IMR-90 (cell line): ENCODE measurements around the gene DCANP1. TPM values are rescaled to one million over a fixed set of nuclear protein-coding genes. Genes with fewer than 3 reads are reported as not detected.
A peak's percentile ranks its signal among the peaks of the same experiment; 100 is the strongest.

ENCODE experiments used
- ATAC-seq: fragments of 200-7000 bp; cut with Tn5 transposase; 2 replicates; pipeline ENCODE4 v1.9.1; 2020; ENCODE audit warnings: low read depth, mild to moderate bottlenecking, moderate library complexity
- BruUV-seq: library from RNA; stranded (reverse); fragments of 400-500 nt; replicated peaks from 2 replicates; lab custom pipeline; 2021; lab: Mats Ljungman, UMichigan
- CTCF ChIA-PET: fragments of 300-600 bp; formaldehyde crosslinking; extraction: SDS; loops from one replicate; lab custom pipeline; 2021; ENCODE audit warnings: antibody characterized with exemption; lab: Yijun Ruan, JAX
- POLR2A ChIA-PET: fragments of 300-600 bp; sonication (Branson Sonifier 250); formaldehyde crosslinking; loops from one replicate; lab custom pipeline; 2022; ENCODE audit warnings: antibody characterized with exemption; ENCODE audit not compliant: unreplicated experiment; lab: Charles Lee
- DNase-seq: peaks from one replicate; pipeline ENCODE4 v3.0.0; 2013
- H2AFZ ChIP-seq: replicated peaks from 2 replicates; pipeline ENCODE3; 2013; ENCODE audit warnings: low read length, mild to moderate bottlenecking; ENCODE audit not compliant: poor library complexity
- H2AK5ac ChIP-seq: 2 replicates; pipeline ENCODE4 v1.6.1; 2013; ENCODE audit warnings: low read depth, low read length, inconsistent platforms
- H2AK9ac ChIP-seq: replicated peaks from 2 replicates; pipeline ENCODE3; 2013; ENCODE audit warnings: mild to moderate bottlenecking, low read depth, low read length, moderate library complexity; ENCODE audit not compliant: poor library complexity
- H2BK120ac ChIP-seq: 2 replicates; pipeline ENCODE4 v1.6.1; 2013; ENCODE audit warnings: low read depth, low read length, inconsistent platforms
- H2BK15ac ChIP-seq: 3 replicates; pipeline ENCODE4 v1.6.1; 2013; ENCODE audit warnings: low read depth, low read length, inconsistent platforms
- H2BK20ac ChIP-seq: 2 replicates; pipeline ENCODE4 v1.6.1; 2013; ENCODE audit warnings: low read depth, mild to moderate bottlenecking, inconsistent platforms, low read length, moderate library complexity
- H2BK5ac ChIP-seq: 2 replicates; pipeline ENCODE4 v1.6.1; 2013; ENCODE audit warnings: mild to moderate bottlenecking, low read depth, low read length, inconsistent platforms; ENCODE audit not compliant: poor library complexity, severe bottlenecking
- H3K14ac ChIP-seq: replicated peaks from 2 replicates; pipeline ENCODE4 v1.6.1; 2013; ENCODE audit warnings: low read depth, low read length, inconsistent platforms
- H3K18ac ChIP-seq: 2 replicates; pipeline ENCODE4 v1.6.1; 2013; ENCODE audit warnings: low read depth, low read length, control low read depth
- H3K23ac ChIP-seq: 2 replicates; pipeline ENCODE4 v1.6.1; 2013; ENCODE audit warnings: low read depth, low read length, inconsistent platforms
- H3K27ac ChIP-seq: 2 replicates; pipeline ENCODE4 v1.5.1; 2013; ENCODE audit warnings: mild to moderate bottlenecking, control low read depth, low read length; ENCODE audit not compliant: insufficient read depth
- H3K27me3 ChIP-seq: 2 replicates; pipeline ENCODE4 v1.6.1; 2013; ENCODE audit warnings: low read length; ENCODE audit not compliant: control insufficient read depth, insufficient read depth
- H3K36me3 ChIP-seq: 2 replicates; pipeline ENCODE4 v1.6.1; 2013; ENCODE audit warnings: low read length, mixed read lengths; ENCODE audit not compliant: control insufficient read depth, insufficient read depth
- H3K4ac ChIP-seq: 2 replicates; pipeline ENCODE4 v1.6.1; 2013; ENCODE audit warnings: low read depth, low read length, inconsistent platforms
- H3K4me1 ChIP-seq: 2 replicates; pipeline ENCODE4 v1.6.1; 2013; ENCODE audit warnings: low read length, mixed read lengths; ENCODE audit not compliant: control insufficient read depth, insufficient read depth
- H3K4me2 ChIP-seq: 2 replicates; pipeline ENCODE4 v1.6.1; 2013; ENCODE audit warnings: low read depth, mild to moderate bottlenecking, control low read depth, low read length, moderate library complexity
- H3K4me3 ChIP-seq: 2 replicates; pipeline ENCODE4 v1.5.1; 2013; ENCODE audit warnings: low read depth, mild to moderate bottlenecking, control low read depth, low read length, moderate library complexity; ENCODE audit not compliant: insufficient read depth
- H3K56ac ChIP-seq: 2 replicates; pipeline ENCODE4 v1.6.1; 2013; ENCODE audit warnings: low read length, inconsistent platforms; ENCODE audit not compliant: insufficient read depth; ENCODE audit errors: extremely low read depth
- H3K79me1 ChIP-seq, 2 experiments: 2 replicates each; pipeline ENCODE4 v1.6.1; 2013; ENCODE audit warnings: low read length in 2 of 2, inconsistent platforms in 1 of 2, low read depth in 1 of 2
- H3K9ac ChIP-seq: 2 replicates; pipeline ENCODE4 v1.6.1; 2013; ENCODE audit warnings: low read depth, low read length, control low read depth
- H3K9me1 ChIP-seq: 2 replicates; pipeline ENCODE4 v1.6.1; 2013; ENCODE audit warnings: low read length, inconsistent platforms; ENCODE audit not compliant: insufficient read depth
- H3K9me3 ChIP-seq: 2 replicates; pipeline ENCODE4 v1.6.1; 2013; ENCODE audit warnings: low read length; ENCODE audit not compliant: control insufficient read depth, insufficient read depth
- H4K20me1 ChIP-seq: 2 replicates; pipeline ENCODE4 v1.6.1; 2013; ENCODE audit warnings: low read length, inconsistent platforms; ENCODE audit not compliant: insufficient read depth
- H4K5ac ChIP-seq: 2 replicates; pipeline ENCODE4 v1.6.1; 2013; ENCODE audit warnings: mild to moderate bottlenecking, low read depth, low read length, control low read depth
- H4K8ac ChIP-seq, 2 experiments: 2 replicates each; pipeline ENCODE4 v1.6.1; 2013; ENCODE audit warnings: low read depth in 2 of 2, low read length in 2 of 2, control low read depth in 1 of 2, inconsistent platforms in 1 of 2
- H4K91ac ChIP-seq: 2 replicates; pipeline ENCODE4 v1.6.1; 2013; ENCODE audit warnings: low read depth, low read length, inconsistent platforms; ENCODE audit not compliant: insufficient read depth
- MAZ ChIP-seq: IDR thresholded peaks from 2 replicates; pipeline ENCODE4 v1.6.1; 2012; ENCODE audit warnings: low read depth, mild to moderate bottlenecking, low read length, improper control_type of control experiment, moderate library complexity, borderline replicate concordance
- SMC3 ChIP-seq: fragments of 150-350 bp; IDR thresholded peaks from 2 replicates; pipeline ENCODE4 v1.6.1; 2016; ENCODE audit warnings: low read depth, mild to moderate bottlenecking, antibody characterized with exemption, low read length, moderate library complexity
- WGBS, 2 experiments: methylation state at CpG; one replicate each; pipeline versions ENCODE4 v1.1.5 to v1.1.7; 2013; ENCODE audit warnings: missing lambda C conversion rate in 2 of 2; ENCODE audit not compliant: insufficient read length in 1 of 2; ENCODE audit errors: extremely low coverage in 2 of 2; 5-methylcytosine and 5-hydroxymethylcytosine counted together
- dilution Hi-C: fragments of 300-500 bp; cut with HindIII; formaldehyde crosslinking; loops from one replicate; pipeline ENCODE4 v1.14.3; 2018; ENCODE audit warnings: low sequenced_read_pairs; ENCODE audit not compliant: unreplicated experiment
- in situ Hi-C: fragments of 300-500 bp; cut with MboI; formaldehyde crosslinking; loops from 3 replicates; pipeline ENCODE4 v1.14.3; 2019; ENCODE audit warnings: low sequenced_read_pairs, inconsistent platforms, mixed read lengths
- intact Hi-C: fragments of 100-400 bp; cut with micrococcal nuclease; formaldehyde crosslinking; loops from 2 replicates; pipeline ENCODE4 v1.10.0; 2022
- polyA plus RNA-seq, 3 experiments: library from polyadenylated mRNA; depleted of rRNA; stranded (reverse); fragments of >200 nt; gene quantifications; 2 replicates each; pipeline ENCODE4 v1.2.3, GENCODE V29; 2012; ENCODE audit warnings: low replicate concordance in 1 of 3
- total RNA-seq: library from RNA; depleted of rRNA; stranded (reverse); fragments of >200 nt; gene quantifications from 2 replicates; pipeline ENCODE4 v1.2.3, GENCODE V29; 2012

The DCANP1 gene
- total and polyA plus RNA-seq, 2 of the 4 experiments (the other 2 are of a cell fraction): not detected

- Histone ChIP-seq H4K5ac (peak overlapping the region; percentile 55; the same call in 1 of the 2 replicates), H2BK15ac (no peak overlapping the region), H3K14ac (no peak overlapping the region), H3K79me1 (no peaks in the 10 kb centered on the region), H2BK5ac (no peak overlapping the region), H3K18ac (peak overlapping the region; percentile 2; the same call in 1 of the 2 replicates), H4K8ac (peak overlapping the region; percentile 45 to 73; a peak in 2 of 4 replicates), H3K9me3 (no peaks in the 10 kb centered on the region), H3K4me1 (peaks cover 10% of the 10 kb centered on the region), H3K27me3 (peaks cover 58% of the 10 kb centered on the region), H3K4ac (no peak overlapping the region), H2BK20ac (no peak overlapping the region), H4K91ac (peak overlapping the region; percentile 54; the same call in 1 of the 2 replicates), H3K27ac (0 out of 2 replicates have a peak overlapping the region, but pooled peaks have one; percentile 34), H3K9me1 (no peaks in the 10 kb centered on the region), H4K20me1 (no peaks in the 10 kb centered on the region), H3K4me2 (peak overlapping the region; percentile 86), H2AFZ (peak overlapping the region; percentile 93), H3K4me3 (peak overlapping the region; percentile 51), H3K23ac (no peak overlapping the region), H3K36me3 (no peaks in the 10 kb centered on the region), H2AK5ac (no peak overlapping the region), H3K9ac (peak overlapping the region; percentile 59), H2BK120ac (peak overlapping the region; percentile 68; the same call in 1 of the 2 replicates), H2AK9ac (no peak overlapping the region), H3K56ac (no peak overlapping the region)
- in situ Hi-C loops (no loop called here), dilution Hi-C loops (no loop called here), intact Hi-C loops (no loop called here)
- ChIA-PET POLR2A (no interaction called here), CTCF (interaction anchor here (1.0 kb wide), 2 partner anchors 23 to 32 kb away, joined by 3 read pairs; no protein-coding TSS in a partner anchor)
- no TSS peak for BruUV-seq
- DNase-seq (peak; percentile 73), ATAC-seq (peak; percentile 95)
- 2% methylated on average over 12 of the region's 44 CpGs; no CpG with 5 or more reads in 1 of the 2 experiments for WGBS, 2 experiments
- peak; percentile 68; the same call in 1 of the 2 replicates for TF ChIP-seq MAZ
- no peak for TF ChIP-seq SMC3
Observed at GRCh38 chr5:135488727-135489465, 41.7 kb upstream of the DCANP1 start.
